Measurements from ENCODE around the gene CCNQ. TPM values are rescaled to one million over a fixed set of nuclear protein-coding genes. Genes with fewer than 3 reads are reported as not detected.

Gene CCNQ
- polyA plus RNA-seq, 4 donors = 17.6 to 20.7 (median 19.3) TPM

GRCh38 chrX:153637121-153638040 is 38.4 kb upstream of the CCNQ start:
- no peak for DNase-seq (ENCODE audit: low read depth in 4 of 4, low spot score in 3 of 4)

- DNase-seq (ENCODE audit: low read depth in 4 of 4, low spot score in 3 of 4) = no peak
These were observed 37.8 kb upstream of the CCNQ start for GRCh38 chrX:153636716-153637115.

GRCh38 chrX:153635788-153636668 is 37.1 kb upstream of the CCNQ start:
- no peak for DNase-seq (ENCODE audit: low read depth in 4 of 4, low spot score in 3 of 4)

GRCh38 chrX:153635388-153635787 is 36.4 kb upstream of the CCNQ start:
- DNase-seq (ENCODE audit: low read depth in 4 of 4, low spot score in 3 of 4) = no peak

GRCh38 chrX:153634832-153635231 is 35.9 kb upstream of the CCNQ start:
- DNase-seq (ENCODE audit: low read depth in 4 of 4, low spot score in 3 of 4) = no peak

- no peak for DNase-seq (ENCODE audit: low read depth in 4 of 4, low spot score in 3 of 4)
These were observed 35.3 kb upstream of the CCNQ start for GRCh38 chrX:153634236-153634635.

- no peak for DNase-seq (ENCODE audit: low read depth in 4 of 4, low spot score in 3 of 4)
These were observed 34.8 kb upstream of the CCNQ start for GRCh38 chrX:153633607-153634180.

- DNase-seq (ENCODE audit: low read depth in 4 of 4, low spot score in 3 of 4) = no peak
These were observed 34.1 kb upstream of the CCNQ start for GRCh38 chrX:153633048-153633447.

GRCh38 chrX:153632595-153632946 is 33.6 kb upstream of the CCNQ start:
- DNase-seq (ENCODE audit: low read depth in 4 of 4, low spot score in 3 of 4) = no peak

- DNase-seq (ENCODE audit: low read depth in 4 of 4, low spot score in 3 of 4) = no peak
These were observed 33.1 kb upstream of the CCNQ start for GRCh38 chrX:153631907-153632594.

GRCh38 chrX:153631346-153631745 is 32.4 kb upstream of the CCNQ start:
- no peak for DNase-seq (ENCODE audit: low read depth in 4 of 4, low spot score in 3 of 4)

- no peak for DNase-seq (ENCODE audit: low read depth in 4 of 4, low spot score in 3 of 4)
These were observed 29.7 kb upstream of the CCNQ start for GRCh38 chrX:153628665-153629064.

- DNase-seq (ENCODE audit: low read depth in 4 of 4, low spot score in 3 of 4) = no peak
These were observed 29.2 kb upstream of the CCNQ start for GRCh38 chrX:153628129-153628528.

GRCh38 chrX:153627675-153628111 is 28.8 kb upstream of the CCNQ start:
- no peak for DNase-seq (ENCODE audit: low read depth in 4 of 4, low spot score in 3 of 4)

- no peak for DNase-seq (ENCODE audit: low read depth in 4 of 4, low spot score in 3 of 4)
These were observed 28.1 kb upstream of the CCNQ start for GRCh38 chrX:153626863-153627674.

GRCh38 chrX:153626025-153626633 is 27.2 kb upstream of the CCNQ start:
- DNase-seq (ENCODE audit: low read depth in 4 of 4, low spot score in 3 of 4) = no peak

GRCh38 chrX:153625271-153626024 is 26.5 kb upstream of the CCNQ start:
- no peak for DNase-seq (ENCODE audit: low read depth in 4 of 4, low spot score in 3 of 4)
